Ovary (tissue), 3 donors: Measurements from ENCODE around the gene HMGN3.

ENCODE experiments used
- EP300 ChIP-seq: sonication (generic); formaldehyde crosslinking; IDR thresholded peaks from one replicate; pipeline ENCODE4 v1.6.1; 2017; ENCODE audit warnings: antibody characterized with exemption
- POLR2A ChIP-seq: fragments of 450-650 bp; IDR thresholded peaks from one replicate; pipeline ENCODE4 v1.6.1; 2017; ENCODE audit warnings: antibody characterized with exemption, mild to moderate bottlenecking, moderate library complexity
- TF ChIP-seq, protein P1 (sequence below), 3 donors: fragments of 450-650 bp in 2 of 3; fragments of 200-600 bp in 1 of 3; IDR thresholded peaks; one replicate each; pipeline versions ENCODE4 v1.5.1 to v1.8.0; 2016 to 2022; ENCODE audit warnings: antibody characterized with exemption in 3 of 3, mild to moderate bottlenecking in 1 of 3
- donor health status: DM: no; HTN: no; CAD: no.

DNA sequence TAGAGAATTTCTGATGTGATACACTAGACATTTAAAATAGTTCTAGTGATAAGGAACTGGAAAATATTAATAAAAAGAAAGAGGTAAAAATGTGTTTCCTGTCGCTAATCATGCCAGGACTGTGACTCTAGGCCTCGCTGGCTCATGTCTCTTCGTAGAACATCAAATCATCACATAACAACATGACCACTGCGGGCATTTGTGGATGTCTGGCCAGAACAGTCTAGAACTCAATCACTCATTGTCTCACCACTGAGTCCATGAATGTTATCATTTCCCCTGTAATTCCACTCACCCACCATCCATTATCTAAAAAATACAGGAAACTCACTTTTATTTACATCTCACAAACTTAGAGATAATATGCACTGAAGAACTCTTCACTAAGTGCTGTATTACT, 3.4 kb downstream of the HMGN3 start:
- TF ChIP-seq, protein P1, sequence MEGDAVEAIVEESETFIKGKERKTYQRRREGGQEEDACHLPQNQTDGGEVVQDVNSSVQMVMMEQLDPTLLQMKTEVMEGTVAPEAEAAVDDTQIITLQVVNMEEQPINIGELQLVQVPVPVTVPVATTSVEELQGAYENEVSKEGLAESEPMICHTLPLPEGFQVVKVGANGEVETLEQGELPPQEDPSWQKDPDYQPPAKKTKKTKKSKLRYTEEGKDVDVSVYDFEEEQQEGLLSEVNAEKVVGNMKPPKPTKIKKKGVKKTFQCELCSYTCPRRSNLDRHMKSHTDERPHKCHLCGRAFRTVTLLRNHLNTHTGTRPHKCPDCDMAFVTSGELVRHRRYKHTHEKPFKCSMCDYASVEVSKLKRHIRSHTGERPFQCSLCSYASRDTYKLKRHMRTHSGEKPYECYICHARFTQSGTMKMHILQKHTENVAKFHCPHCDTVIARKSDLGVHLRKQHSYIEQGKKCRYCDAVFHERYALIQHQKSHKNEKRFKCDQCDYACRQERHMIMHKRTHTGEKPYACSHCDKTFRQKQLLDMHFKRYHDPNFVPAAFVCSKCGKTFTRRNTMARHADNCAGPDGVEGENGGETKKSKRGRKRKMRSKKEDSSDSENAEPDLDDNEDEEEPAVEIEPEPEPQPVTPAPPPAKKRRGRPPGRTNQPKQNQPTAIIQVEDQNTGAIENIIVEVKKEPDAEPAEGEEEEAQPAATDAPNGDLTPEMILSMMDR (IDR thresholded peaks at IDR 0.05) = no peak
- TF ChIP-seq POLR2A (no peak), EP300 (no peak)
